PC-3 (cell line): Measurements from ENCODE around the gene REC114.

Source experiments
- EZH2 ChIP-seq: fragments of 300-600 bp; sonication (generic); IDR thresholded peaks from one replicate; pipeline ENCODE4 v1.6.1; 2017; ENCODE audit warnings: antibody characterized with exemption, mild to moderate bottlenecking, low read length; ENCODE audit not compliant: unreplicated experiment
- EZH2phosphoT487 ChIP-seq: fragments of 300-600 bp; sonication (generic); IDR thresholded peaks from 2 replicates; pipeline ENCODE4 v1.6.1; 2018; ENCODE audit warnings: mild to moderate bottlenecking, antibody characterized with exemption, low read length, borderline replicate concordance
- TF ChIP-seq, protein P1 (sequence below): fragments of 300-600 bp; sonication (generic); conservative IDR thresholded peaks from 2 replicates; pipeline ENCODE4 v1.5.1; 2017; ENCODE audit warnings: antibody characterized with exemption, low read depth, mild to moderate bottlenecking, low read length

DNA sequence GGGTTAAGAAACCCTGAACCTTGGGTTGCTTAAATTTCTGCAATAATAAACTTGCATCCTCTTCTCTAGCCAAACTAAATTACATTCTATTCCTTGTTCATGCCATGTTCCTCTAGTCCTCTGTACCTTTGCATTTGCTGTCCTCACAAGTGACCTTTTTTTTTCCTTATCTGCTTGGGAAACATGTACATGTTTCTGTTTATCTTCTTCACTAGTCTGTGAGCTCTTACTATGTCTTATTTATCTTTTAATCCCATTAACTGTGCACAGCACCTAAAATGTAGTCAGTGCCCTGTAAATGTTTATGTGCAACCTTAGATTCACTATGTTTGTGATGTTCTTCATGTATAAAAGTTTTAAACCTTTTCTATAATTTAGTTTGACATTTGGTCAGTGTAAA is 61.9 kb downstream of the REC114 start:
- no peak for TF ChIP-seq EZH2phosphoT487
- TF ChIP-seq, protein P1, sequence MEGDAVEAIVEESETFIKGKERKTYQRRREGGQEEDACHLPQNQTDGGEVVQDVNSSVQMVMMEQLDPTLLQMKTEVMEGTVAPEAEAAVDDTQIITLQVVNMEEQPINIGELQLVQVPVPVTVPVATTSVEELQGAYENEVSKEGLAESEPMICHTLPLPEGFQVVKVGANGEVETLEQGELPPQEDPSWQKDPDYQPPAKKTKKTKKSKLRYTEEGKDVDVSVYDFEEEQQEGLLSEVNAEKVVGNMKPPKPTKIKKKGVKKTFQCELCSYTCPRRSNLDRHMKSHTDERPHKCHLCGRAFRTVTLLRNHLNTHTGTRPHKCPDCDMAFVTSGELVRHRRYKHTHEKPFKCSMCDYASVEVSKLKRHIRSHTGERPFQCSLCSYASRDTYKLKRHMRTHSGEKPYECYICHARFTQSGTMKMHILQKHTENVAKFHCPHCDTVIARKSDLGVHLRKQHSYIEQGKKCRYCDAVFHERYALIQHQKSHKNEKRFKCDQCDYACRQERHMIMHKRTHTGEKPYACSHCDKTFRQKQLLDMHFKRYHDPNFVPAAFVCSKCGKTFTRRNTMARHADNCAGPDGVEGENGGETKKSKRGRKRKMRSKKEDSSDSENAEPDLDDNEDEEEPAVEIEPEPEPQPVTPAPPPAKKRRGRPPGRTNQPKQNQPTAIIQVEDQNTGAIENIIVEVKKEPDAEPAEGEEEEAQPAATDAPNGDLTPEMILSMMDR = no peak
- TF ChIP-seq EZH2 = no peak
